ENCODE measurements around the gene MAT1A.

Gene MAT1A

DNA sequence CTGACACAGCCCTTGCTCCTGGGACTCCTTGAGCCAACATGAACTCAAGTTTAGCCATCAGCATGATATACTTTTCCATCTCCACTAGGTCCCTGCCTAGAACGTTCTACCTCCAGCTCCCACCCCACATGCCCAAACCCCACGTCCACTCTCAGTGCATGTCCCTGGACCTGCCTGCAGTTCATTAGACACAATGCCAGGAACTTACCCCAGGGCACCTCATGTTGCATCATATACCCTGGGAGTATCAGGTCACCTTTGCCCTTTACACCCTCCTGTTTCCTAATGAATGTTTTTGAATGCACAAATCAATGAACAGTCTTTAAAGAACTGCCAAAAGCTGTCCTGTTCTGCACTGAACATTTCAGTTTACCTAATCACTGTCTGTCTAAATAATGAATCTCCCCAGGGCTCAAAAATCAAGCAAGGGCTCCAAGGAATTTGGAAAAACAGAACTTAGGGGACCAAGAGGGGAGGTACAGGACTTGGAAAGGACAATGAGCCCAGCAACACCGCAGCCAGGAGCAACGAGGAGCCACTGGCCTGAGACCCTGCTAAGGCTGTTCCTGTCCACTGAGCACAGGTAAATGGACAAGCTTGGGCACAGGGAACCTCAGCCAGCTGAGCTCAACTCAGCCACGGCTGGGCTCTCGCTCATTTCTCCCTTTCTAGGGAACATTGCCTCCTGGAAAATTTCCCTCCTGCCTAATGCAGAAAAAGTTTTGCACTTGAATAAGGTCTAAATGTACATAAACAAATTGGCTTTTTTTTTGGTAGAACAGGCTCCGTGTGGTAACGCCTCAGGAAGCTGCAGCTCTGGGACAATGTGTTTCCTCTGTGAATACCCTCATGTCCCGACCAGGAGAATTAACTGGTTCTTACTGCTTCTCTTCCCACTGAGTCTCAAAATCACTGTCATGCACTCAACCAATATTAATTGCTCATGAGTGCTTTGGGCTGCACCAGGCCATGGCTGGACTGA is 7.4 kb downstream of the MAT1A start:
- DNase-seq, result no peak

DNA sequence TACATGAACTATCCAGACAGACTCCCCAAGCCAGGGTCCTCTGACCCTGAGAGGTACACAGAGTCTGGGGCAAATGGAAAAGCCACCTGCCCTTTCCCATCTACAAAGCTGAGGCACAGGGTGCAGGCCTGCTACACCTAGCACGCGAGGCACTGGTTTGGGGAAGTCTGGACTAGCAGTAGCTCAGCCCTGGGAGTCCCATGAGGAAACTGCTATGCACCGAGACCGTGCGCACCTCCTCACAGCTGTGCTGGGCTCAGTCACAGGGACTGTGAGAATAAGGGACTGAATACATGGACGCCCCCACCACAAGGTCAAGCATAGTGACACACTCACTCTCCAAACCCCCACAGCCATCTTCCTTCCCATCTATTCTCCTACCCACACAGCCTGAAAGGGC is 8.2 kb downstream of the MAT1A start:
- no peak for DNase-seq

DNA sequence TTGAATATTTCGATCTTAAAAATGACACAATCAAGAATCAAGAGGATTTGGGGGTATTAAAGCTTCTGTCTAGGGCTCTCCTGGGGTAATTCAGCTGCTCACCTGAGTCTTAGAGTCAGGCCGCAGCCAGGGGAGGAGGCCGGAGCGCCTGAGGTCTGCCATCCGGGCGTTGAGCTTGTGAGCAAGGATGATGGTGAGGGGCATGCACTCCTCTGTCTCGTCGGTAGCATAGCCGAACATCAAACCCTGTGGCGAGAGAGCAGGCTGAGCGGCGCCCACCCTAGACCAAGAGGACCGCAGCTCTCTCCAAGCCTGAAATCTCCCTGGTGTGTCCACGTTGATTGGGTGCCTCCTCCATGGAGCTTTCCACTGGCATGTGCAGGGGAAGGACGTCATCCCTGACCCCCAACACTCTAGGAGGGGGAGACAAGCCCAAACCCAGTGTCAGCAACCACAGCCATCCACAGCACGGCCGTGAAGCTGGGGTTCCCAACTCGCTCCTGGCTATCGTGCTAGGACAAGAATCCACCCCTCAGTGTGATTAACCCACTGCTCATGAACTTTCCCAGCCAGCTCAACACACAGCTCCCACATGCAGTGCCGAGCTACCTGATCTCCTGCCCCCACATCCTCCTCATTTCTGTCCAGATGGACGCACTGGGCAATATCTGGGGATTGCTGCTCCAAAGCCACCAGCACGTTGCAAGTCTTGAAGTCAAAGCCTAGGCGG is 9.2 kb downstream of the MAT1A start:
- no peak for DNase-seq

DNA sequence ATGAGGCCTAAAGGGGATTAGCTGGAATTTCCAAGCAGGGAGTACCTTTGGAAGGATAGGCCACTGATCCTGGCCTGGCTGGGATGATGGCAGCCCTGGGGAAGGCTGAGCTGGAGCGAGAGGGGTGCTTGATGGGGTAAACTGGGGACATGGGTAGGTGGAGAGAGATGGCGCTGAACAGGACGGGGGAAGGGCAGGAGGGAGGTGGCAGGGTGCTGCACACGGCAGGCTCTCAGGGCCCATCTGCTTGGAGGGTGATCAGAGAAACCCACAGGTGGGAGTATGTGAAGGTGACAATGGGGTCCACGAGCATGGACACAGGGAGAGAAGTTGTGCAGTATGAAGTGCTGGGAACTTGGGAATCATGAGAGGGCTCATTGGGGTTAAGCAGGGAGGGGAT is 10.3 kb downstream of the MAT1A start:
- no peak for DNase-seq

DNA sequence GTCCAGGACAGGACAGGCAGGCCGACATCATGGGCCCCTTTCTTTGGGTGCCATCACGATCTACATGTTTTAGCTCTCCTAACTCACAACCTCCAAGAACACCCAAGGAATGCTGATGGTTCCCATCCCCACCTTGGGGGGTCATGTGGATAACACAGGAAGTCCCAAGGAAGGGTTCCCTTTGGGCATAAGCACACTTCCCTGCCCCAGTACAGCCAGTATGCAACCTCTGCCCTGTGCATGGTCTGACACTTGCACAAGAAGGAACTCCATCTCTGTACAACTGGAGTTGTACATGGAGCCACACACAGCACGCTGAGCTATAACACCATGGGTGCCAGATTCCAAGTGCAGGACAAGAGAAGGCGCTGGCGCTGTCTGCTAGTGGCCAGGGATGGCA is 11.0 kb downstream of the MAT1A start:
- no peak for DNase-seq

DNA sequence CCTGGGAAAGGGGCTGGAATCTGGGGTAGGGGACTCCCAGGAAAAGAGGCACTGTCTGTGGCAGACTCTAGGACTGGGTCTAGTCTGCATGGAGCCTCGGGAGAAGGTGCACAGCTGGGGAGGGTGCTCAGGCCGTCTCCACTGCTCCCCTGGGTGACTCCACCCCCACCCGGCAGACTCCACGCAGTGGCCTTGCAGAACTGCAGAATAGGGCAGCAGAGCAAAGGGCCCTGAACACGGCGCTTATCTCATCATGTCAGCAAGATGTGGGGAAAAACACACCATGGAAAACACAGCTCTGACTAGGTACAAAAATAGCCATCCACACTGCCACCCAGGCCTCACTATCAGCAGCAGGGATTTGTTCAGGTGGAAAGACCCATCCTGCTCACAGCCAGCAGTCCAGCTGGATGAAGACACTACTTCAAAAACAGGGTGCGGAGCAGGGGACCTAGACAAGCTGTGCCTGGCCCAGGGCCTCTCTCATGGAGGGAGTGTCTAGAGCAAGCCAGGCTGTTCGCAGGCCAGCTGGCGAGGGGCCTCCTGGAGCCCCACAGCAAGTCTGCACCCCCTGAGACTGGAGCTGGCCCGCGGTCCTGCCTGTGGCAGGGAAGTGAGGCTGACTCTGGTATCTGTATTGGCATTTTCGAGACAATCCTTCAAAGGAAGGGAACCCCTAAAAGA is 11.7 kb downstream of the MAT1A start:
- no peak for DNase-seq

DNA sequence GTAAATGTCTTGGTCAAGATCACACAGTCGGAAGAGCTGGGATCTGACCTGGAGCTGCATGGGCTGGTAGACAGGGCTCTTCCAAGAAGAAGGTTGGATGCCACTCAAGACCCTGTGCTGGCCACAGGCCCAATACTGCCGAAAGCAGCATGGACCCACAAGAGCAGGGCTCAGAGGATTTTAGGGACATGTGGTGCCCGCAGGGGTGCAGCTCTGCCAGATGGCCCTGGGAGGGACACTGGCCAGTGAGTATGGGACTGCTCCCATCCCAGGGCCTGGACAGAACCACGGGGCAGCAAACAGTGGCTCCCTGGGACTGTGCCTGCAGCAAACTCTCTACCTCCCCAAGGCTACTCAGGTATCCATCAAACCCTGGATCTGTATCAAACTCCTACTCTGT is 12.4 kb downstream of the MAT1A start:
- DNase-seq, result no peak

DNA sequence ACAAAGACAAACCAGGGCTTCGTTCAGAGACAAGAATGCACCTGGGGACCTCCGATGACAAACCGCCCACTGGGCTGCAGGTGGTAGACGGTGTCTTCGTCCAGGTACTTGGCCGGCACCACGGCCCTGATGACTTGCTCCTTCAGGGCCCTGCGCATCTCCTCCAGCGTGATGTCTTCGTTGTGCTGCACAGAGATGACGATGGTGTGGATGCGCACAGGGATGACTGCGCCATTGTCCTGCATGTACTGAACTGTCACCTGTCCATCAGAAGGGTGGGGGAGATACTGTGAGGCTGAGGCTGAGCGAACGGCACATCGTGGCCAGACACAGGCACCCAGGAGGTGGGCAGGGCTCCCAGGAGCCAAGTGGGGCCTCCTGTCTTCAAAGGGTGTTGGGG is 13.1 kb downstream of the MAT1A start:
- no peak for DNase-seq

DNA sequence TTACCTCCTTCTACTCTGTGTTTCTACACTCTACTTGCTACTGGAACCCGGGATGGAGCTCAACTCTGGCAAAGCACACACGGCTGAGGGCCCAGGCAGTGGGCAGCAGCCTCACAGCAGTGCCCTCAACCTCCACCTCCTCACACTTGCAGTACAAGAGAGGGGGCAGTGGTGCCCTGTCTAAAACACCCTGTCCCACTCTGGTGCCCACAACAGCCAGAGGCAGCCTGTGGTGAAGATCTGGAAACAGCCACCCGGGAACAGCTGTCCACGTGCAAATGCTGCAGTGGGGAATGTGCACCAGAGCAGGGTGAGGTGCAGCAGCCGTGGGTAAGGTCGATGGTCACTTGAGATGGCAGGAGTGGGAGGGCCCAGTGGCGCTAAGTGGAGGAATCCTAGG is 13.7 kb downstream of the MAT1A start:
- DNase-seq, result no peak

DNA sequence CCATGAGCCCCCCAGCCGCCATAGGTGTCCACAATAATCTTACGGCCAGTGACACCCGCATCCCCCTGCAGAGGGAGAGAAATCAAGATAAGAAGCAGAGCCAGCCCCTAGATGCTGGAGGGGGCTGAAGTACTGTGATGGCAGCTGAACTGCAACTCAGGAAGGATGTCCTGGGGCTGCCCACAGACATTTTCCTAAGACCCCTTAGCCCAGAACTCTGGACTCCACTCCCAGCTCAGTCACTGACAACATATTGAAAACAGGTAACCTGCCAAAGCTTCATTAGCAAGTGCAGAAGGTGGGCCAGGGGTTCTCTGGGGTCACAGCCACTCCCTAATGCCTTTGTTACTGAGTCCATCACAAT is 14.3 kb downstream of the MAT1A start:
- DNase-seq, result no peak

DNA sequence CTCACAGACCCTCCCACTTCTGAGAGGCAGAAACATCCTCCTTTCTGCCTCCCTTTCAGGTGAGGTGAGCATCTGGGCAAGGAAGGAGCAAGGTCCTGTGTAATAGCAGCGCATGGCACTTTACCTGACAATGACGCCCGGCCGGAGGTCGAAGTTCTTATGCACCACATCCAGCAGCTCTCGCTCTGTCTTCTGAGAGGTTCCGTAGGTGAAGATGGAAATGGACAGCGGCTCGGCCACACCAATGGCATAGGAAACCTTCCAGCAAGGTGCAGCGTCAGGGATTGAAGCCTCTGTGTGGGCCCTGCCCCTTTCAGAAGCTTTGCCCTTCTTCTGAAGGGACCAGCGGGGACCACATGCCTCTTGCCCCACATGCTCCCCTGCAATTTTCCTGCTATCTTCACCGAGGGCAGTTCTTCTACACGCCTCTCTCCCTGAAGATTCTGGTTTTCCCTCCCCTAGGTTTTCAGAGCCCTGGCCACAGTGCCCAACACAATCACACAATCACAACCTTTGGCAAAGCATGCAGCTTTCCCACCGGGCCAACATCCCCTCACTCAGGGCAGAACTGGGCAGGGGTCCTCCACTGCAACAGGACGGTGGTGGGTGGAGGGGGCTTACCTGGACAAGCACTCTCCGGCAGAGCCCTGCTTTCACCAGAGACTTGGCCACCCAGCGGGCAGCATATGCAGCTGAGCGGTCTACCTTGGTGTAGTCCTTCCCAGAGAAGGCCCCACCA is 14.9 kb downstream of the MAT1A start:
- DNase-seq, result no peak

DNA sequence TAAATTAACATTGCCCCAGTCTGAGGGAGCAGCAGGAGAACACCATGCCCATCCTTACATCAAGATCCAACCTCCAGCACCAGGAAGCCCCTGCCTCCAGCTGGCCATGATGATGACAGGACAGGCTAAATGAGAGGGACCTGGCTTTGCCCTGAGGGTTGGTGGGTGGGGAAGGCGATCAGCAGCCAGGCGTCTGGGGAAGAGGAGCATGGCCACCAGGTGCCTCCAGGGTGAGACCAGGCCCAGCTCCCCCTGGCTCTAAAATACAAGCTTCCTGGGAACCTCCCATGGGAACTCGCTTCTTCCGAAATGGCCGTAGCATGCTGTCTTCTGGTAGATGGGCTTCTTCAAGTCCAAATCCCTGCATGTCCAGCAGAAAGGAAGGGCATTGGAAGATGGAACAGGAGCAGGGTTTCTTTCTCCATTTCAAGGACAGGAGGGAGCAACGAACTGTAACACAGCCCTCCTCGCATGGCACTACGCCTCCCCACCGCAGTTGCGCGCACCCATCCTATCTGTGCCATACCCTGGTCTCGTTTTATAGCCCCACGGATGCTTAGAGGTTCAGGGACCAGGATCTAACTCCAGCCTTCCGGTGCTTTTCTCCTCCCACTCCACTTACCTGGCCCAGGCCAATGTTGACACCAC is 15.8 kb downstream of the MAT1A start:
- DNase-seq, result no peak

DNA sequence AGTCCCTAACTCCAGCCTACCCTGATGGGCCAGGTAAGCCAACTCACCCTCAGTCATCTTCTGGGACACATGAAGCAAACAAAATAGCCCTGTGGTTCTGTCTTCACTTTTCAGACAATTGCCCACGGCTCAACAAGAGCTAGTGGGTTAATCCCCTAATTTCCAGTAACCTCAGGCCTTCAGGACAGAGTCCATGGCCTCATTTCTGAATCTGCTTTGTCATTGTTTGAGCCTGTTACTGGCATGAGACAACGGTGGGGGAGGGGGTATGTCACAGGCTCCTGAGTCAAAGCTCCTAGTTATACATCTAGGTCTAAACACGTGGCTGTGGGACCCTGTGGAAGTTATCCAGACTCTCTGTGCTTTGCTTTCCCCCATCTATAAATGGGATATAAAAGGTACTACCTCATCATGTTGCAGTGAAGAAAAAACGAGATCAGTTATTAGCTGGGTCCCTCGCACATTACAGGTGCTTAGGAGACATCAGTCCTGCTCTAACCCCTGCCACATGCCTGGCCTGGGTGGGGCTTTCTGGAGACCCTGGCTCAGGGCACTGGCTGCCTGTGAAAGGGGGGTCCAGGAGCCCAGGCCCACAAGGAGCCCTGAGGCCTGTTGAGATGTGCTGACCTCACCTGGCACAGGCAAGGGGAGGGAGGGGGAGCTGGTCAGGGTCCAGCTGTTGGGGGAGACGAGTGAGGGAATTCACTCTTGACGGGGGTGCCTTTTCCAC is 16.5 kb downstream of the MAT1A start:
- no peak for DNase-seq

DNA sequence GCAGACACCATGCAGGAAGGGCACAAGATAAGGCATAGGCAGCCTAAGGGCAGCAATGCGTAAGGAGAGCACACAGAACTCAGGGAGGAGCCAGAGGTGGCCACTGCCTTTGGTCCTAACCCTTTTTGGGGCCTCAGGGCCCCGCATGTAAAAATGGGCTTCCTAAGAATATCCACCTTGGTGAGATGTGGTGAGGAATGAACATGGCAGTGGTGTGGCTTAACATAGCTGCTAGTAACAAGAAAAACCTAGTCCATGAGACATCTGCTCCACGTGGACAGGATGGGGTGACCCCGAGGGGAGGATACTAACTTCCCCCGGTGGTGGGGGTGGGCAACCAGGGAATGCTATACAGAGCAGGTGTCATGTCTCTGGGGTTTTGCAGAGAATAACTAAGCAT is 18.0 kb downstream of the MAT1A start:
- DNase-seq, result no peak

DNA sequence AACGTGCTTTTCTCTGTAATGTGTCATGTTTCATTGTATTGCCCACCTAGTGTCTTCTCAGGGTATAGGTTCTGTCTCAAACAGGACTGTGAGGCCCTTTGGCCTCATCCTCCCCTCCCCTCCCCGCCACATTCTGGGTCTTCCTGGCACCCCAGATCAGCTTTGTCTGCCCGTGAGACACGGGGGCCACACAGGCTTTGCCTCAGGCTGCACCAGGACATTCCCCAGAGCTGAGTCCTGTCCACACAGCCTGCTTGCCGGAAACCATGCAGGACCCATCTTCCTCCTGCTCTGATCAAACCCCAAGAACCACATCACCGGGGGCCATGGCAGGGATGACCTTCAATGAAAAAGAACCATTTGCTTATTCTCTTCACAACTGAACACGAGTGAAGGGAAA is 18.6 kb downstream of the MAT1A start:
- DNase-seq, result no peak

DNA sequence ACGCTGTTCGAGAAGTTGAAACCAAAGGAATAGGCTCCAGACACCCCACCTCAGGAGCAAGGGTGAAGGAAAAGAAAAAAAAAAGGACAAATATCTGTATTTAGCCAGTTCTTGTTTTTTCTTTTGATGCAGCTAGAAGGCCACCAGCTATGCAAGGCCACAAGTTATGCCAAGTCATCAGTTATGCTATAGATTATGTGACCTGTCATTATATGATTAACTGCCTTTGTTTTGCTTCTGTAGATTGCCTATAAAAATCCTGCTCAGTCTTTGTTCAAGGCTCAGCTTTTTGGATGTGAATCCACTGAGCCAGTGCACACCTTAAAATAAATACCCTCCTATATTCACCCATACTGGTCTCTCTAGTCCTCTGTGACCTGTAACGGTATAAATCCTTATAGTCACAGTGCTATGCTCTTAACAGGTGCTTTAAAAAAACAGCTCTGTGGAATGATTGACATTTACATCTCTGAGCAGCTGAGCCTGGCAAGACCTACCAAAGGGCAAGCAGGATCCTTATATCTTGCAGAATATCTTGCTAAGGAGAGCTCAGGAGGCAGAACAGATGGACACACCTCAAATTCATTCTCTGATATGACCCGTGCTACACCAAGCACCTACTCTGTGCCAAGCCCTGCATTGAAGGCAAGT is 20.4 kb downstream of the MAT1A start:
- DNase-seq, result no peak

DNA sequence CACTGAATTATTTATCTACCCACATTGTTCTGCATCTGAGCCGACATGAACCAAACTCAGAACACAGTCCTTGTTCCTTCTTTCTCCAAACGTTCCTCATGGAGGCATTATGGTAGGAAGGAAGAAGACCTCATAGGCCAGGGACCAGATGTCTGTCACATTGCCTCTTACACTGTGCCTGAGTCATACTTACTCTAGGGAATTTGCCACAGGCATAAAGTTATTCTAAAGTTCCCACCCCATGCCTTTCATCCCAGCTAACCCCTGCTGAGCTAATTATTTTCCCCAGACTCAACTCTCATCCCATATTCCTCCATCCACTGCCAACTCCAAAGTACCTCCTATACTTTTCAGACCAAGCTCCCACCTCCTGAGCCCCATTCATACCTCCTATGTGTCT is 21.2 kb downstream of the MAT1A start:
- DNase-seq, result no peak

DNA sequence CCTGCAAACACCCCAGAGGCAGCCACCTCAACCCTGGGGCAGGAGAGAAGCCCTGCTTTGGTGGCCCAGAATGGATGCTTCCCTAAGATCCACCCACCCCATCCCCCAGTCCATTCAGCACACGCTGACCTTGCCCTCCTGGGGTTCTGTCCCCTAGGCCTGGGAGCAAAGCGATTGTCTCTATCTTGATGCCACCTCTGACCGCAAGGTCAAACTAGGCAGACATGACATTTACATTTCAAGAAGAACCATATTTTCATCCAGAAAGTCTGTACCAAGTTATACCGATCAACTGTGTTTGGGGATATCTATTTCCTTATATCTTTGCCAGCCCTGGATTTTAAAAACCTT is 23.0 kb downstream of the MAT1A start:
- DNase-seq, result no peak

DNA sequence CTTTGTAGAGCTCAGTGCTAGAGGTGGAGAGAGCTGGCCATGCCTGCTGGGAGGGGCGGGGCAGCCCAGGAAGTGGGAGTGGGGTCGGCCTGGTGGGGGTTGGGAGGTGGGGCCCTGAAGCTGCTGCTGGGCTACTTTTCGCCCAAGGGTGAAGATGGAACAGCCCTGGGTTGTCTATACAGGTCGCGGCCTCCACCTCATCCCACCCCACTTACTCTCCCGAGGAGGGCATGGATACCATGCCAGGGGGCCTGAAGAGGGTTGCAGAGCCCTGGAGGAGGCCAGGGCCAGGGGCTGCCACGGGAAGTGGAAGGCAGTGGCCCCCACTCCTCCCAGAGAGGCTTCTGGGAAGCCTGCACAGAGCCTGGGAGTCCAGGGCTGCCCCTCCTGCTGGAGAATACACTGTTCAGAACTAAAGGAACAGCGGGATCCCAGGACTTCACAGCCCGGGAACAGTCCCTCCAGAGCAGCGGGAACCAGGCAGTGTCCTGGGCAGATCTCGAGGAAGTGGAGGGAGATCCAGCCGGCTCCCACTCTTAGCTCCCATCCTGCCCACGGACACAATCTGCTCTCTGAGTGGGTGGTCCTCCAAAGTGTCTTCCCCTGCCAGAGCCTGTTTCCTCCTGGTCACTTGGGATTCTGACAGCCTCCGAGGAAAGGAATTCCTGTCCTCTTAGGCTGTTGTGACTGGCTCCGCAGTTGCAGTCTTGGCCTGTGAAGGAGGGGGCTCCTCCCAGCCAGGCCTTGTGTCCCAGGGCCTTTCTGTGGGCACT is 23.5 kb downstream of the MAT1A start:
- DNase-seq, result no peak

Measured in NCI-H2227 treated with DMSO at 0.1 percent for 48 hours (cell line).